Activated CD4-positive, alpha-beta T cell treated with anti-CD3 and anti-CD28 coated beads, Interleukin-2, amount 10 ng/mL, durations not matched to agents 7 days and 5 days (primary cell): ENCODE data around the gene TSPAN1. TPM values are rescaled to one million over a fixed set of nuclear protein-coding genes. Genes with fewer than 3 reads are reported as not detected.

ENCODE experiments used
- CTCF ChIA-PET: fragments of 350-600 bp; sonication (Branson Sonifier 250); formaldehyde crosslinking; loops from one replicate; lab custom pipeline; 2021; ENCODE audit warnings: antibody characterized with exemption; lab: Charles Lee
- POLR2A ChIA-PET: fragments of 350-600 bp; sonication (Branson Sonifier 250); formaldehyde crosslinking; loops from one replicate; lab custom pipeline; 2021; ENCODE audit warnings: antibody characterized with exemption; lab: Charles Lee
- DNase-seq: peaks from one replicate; pipeline ENCODE4 v3.0.0-alpha.2; 2020
- H3K27ac Mint-ChIP-seq: one replicate; pipeline ENCODE4 v1.8.0; 2021; ENCODE audit warnings: mild to moderate bottlenecking, moderate library complexity, mixed read lengths
- H3K27me3 Mint-ChIP-seq: one replicate; pipeline ENCODE4 v1.8.0; 2021; ENCODE audit warnings: mixed read lengths
- H3K36me3 Mint-ChIP-seq: one replicate; pipeline ENCODE4 v1.8.0; 2021; ENCODE audit warnings: low read depth, mixed read lengths
- H3K4me1 Mint-ChIP-seq: one replicate; pipeline ENCODE4 v1.8.0; 2021; ENCODE audit warnings: mixed read lengths
- H3K4me3 Mint-ChIP-seq: one replicate; pipeline ENCODE4 v1.8.0; 2021; ENCODE audit warnings: mild to moderate bottlenecking, moderate library complexity, mixed read lengths
- H3K9me3 Mint-ChIP-seq: one replicate; pipeline ENCODE4 v1.8.0; 2021; ENCODE audit warnings: mixed read lengths
- total RNA-seq, 2 experiments: library from RNA; stranded (reverse); gene quantifications; one replicate each; pipeline ENCODE4 v1.2.3, GENCODE V29; 2021

Gene TSPAN1
- total RNA-seq, 2 experiments from 2014 or later, result not detected

- Mint-ChIP-seq H3K36me3 (no peaks in the 10 kb centered on the region), H3K4me1 (peaks cover 9% of the 10 kb centered on the region), H3K27ac (no peak overlapping the region), H3K27me3 (peaks cover 41% of the 10 kb centered on the region), H3K9me3 (no peaks in the 10 kb centered on the region), H3K4me3 (no peak overlapping the region)
- POLR2A ChIA-PET, result no interaction called here
- no peak for DNase-seq
- CTCF ChIA-PET, result interaction anchor here (0.6 to 1.1 kb wide), 2 partner anchors 18 to 53 kb away, joined by 3 read pairs; no protein-coding TSS in a partner anchor
Measured at GRCh38 chr1:46137916-46138315, 37.0 kb upstream of the TSPAN1 start.

GRCh38 chr1:46148318-46148717, 26.6 kb upstream of the TSPAN1 start:
- H3K36me3 Mint-ChIP-seq, result no peaks in the 10 kb centered on the region
- H3K4me3 Mint-ChIP-seq, result no peak overlapping the region
- H3K27ac Mint-ChIP-seq, result no peak overlapping the region
- POLR2A ChIA-PET, result no interaction called here
- H3K9me3 Mint-ChIP-seq, result no peaks in the 10 kb centered on the region
- no peaks in the 10 kb centered on the region for H3K27me3 Mint-ChIP-seq
- DNase-seq, result no peak
- H3K4me1 Mint-ChIP-seq, result no peaks in the 10 kb centered on the region
- CTCF ChIA-PET, result interaction anchor here (0.6 to 1.4 kb wide), 4 partner anchors 9 to 93 kb away, joined by 3 to 7 read pairs (median 4); partner anchors contain the start of gene PIK3R3

DNA sequence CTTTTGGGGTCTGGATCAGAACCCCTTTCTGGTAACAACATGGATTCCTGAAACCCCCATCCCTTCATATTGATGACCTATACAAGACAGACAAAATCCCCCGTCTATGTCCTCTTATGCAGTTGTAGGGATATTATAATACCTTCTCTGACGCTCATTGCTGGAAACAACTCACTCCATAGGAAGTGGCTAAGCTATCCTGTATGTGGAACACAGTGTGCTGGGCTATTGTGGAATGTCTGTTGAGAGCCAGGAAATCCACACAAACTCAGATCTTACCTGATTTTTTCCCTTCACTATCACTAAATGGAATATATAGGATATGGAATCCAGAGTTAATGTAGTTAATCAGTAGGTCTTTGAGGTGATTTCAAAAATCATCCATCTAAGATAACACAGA, 24.8 kb upstream of the TSPAN1 start:
- H3K9me3 Mint-ChIP-seq, result no peaks in the 10 kb centered on the region

DNA sequence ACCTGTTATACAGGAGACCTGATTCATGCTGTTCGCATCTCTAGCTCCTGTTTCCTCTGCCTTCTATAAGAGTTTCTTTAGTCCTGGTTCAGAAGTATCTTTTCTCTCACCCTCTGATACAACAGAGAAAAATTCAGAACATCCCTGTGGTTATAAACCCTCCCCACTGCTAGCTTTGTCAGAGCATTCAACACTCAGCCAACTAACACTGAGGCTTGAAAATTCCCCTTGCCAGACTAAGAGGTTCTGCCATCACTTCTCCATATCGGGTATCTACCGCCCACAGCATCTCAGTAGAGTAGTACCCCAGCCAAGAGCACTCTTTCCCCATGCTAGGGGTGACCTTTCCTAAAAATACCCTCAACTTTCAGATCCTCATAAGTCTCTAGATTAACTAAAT, 22.9 kb upstream of the TSPAN1 start:
- H3K4me1 Mint-ChIP-seq, result no peaks in the 10 kb centered on the region
- ChIA-PET CTCF (interaction anchor here (1.2 kb wide), 1 partner anchor 8 kb away, joined by 4 read pairs; no protein-coding TSS in a partner anchor), POLR2A (no interaction called here)
- DNase-seq, result no peak
- H3K27ac Mint-ChIP-seq, result no peak overlapping the region
- H3K27me3 Mint-ChIP-seq, result no peaks in the 10 kb centered on the region
- no peaks in the 10 kb centered on the region for H3K36me3 Mint-ChIP-seq
- no peak overlapping the region for H3K4me3 Mint-ChIP-seq
- H3K9me3 Mint-ChIP-seq, result no peaks in the 10 kb centered on the region

More for the DNA sequence above, 24.8 kb upstream of the TSPAN1 start:
- CTCF ChIA-PET, result no interaction called here
- Mint-ChIP-seq H3K36me3 (no peaks in the 10 kb centered on the region), H3K27me3 (no peaks in the 10 kb centered on the region), H3K4me1 (no peaks in the 10 kb centered on the region), H3K4me3 (no peak overlapping the region), H3K27ac (no peak overlapping the region)
- POLR2A ChIA-PET, result no interaction called here
- DNase-seq, result no peak

DNA sequence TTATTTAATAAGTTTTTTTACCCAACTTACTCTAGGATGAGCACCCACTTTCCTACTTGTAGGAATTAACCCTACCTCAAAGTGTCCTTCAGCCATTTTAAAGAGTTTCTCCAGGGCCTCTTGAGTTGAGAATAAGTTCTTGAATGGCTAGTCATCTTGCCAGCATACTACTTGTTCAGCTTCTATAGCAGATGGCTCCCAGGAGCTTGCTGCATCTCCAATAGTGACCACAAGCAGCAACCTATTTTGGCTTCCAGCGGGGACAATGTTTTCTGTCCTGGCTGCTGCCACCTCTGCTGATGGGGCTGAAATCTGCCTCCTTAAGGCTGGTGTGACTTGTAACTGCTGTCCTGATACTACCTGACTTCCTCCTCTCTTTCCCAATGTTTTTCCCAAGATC, 21.7 kb upstream of the TSPAN1 start:
- H3K27ac Mint-ChIP-seq, result no peak overlapping the region
- H3K27me3 Mint-ChIP-seq, result no peaks in the 10 kb centered on the region
- POLR2A ChIA-PET, result no interaction called here

GRCh38 chr1:46153732-46154131, 21.2 kb upstream of the TSPAN1 start:
- Mint-ChIP-seq H3K9me3 (no peaks in the 10 kb centered on the region), H3K27me3 (no peaks in the 10 kb centered on the region), H3K36me3 (no peaks in the 10 kb centered on the region), H3K4me1 (no peaks in the 10 kb centered on the region), H3K4me3 (no peak overlapping the region), H3K27ac (no peak overlapping the region)
- ChIA-PET POLR2A (no interaction called here), CTCF (no interaction called here)
- DNase-seq, result no peak

More for the DNA sequence above, 21.7 kb upstream of the TSPAN1 start:
- CTCF ChIA-PET, result no interaction called here
- Mint-ChIP-seq H3K9me3 (no peaks in the 10 kb centered on the region), H3K4me1 (no peaks in the 10 kb centered on the region), H3K4me3 (no peak overlapping the region), H3K36me3 (no peaks in the 10 kb centered on the region)
- DNase-seq, result no peak

DNA sequence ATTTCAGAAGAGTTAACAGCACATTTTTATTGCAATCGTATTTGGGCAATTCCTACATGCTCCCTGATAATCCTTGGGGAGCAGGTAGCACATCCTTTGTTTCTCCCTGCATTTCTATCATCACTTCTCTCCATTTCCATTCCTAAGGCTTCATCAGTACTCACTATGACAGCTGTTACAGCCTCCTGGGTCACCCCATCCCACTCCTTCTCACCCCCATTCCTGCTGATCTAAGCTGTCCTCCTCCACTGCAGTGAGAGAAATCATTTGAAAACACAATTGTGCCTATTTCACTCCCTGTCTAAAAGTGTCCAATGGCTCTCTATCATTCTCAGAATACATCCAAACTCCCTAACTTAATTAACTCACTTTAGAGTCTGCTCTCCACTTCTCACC, 17.0 kb upstream of the TSPAN1 start:
- H3K27me3 Mint-ChIP-seq, result peaks cover 5% of the 10 kb centered on the region

DNA sequence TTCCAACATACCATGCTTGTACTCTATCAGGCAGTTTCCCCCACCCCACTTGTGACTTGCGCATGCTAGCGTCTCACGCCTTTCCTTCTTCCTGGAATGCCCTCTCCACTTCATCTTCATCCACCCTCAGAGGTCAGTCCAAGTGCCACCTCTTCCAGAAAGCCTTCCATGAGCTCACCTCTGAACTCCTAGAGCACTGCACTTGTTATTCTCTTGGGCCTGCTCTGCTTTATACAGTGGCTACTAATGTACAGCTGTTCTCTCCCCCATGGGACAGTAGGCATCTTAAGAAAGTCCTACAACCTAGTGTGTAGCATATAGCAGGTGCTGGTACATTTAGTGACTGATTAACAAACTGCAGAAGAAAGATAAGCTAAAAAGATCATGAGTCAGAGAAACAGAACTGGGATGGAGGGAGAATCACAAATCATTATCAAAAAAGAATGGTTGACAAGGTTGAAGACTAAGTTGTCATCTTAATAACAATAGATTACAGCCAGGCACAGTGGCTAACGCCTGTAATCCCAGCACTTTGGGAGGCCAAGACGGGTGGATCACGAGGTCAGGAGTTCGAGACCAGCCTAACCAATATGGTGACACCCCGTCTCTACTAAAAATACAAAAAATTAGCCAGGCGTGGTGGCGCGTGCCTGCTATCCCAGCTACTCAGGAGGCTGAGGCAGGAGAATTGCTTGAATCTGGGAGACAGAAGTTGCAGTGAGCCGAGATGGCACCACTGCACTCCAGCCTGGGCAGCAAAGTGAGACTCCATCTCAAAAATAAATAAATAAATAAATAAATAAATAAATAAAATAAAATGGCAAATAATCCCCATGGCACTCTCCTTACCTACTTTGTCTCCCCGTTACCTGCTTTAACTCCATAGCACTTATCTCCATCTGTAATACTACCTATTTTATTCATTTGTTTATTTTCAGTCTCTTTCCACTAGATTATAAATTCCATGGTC, 16.3 kb upstream of the TSPAN1 start:
- H3K27ac Mint-ChIP-seq, result no peak overlapping the region
- DNase-seq, result no peak
- ChIA-PET CTCF (interaction anchor here (1.3 to 1.6 kb wide), 2 partner anchors 7 to 15 kb away, joined by 3 to 4 read pairs; no protein-coding TSS in a partner anchor), POLR2A (no interaction called here)
- no peaks in the 10 kb centered on the region for H3K9me3 Mint-ChIP-seq
- H3K4me3 Mint-ChIP-seq, result no peak overlapping the region
- H3K27me3 Mint-ChIP-seq, result peaks cover 5% of the 10 kb centered on the region
- no peaks in the 10 kb centered on the region for H3K4me1 Mint-ChIP-seq
- H3K36me3 Mint-ChIP-seq, result no peaks in the 10 kb centered on the region

More for the DNA sequence above, 17.0 kb upstream of the TSPAN1 start:
- POLR2A ChIA-PET, result no interaction called here
- Mint-ChIP-seq H3K4me1 (no peaks in the 10 kb centered on the region), H3K4me3 (no peak overlapping the region), H3K27ac (no peak overlapping the region), H3K36me3 (no peaks in the 10 kb centered on the region), H3K9me3 (no peaks in the 10 kb centered on the region)
- CTCF ChIA-PET, result interaction anchor here (1.3 kb wide), 1 partner anchor 14 kb away, joined by 3 read pairs; no protein-coding TSS in a partner anchor
- no peak for DNase-seq

- DNase-seq, result no peak
- H3K27ac Mint-ChIP-seq, result no peak overlapping the region
- H3K36me3 Mint-ChIP-seq, result no peaks in the 10 kb centered on the region
- no peaks in the 10 kb centered on the region for H3K4me1 Mint-ChIP-seq
- POLR2A ChIA-PET, result no interaction called here
- CTCF ChIA-PET, result interaction anchor here (1.6 kb wide), 1 partner anchor 8 kb away, joined by 4 read pairs; no protein-coding TSS in a partner anchor
- H3K9me3 Mint-ChIP-seq, result no peaks in the 10 kb centered on the region
- no peak overlapping the region for H3K4me3 Mint-ChIP-seq
- H3K27me3 Mint-ChIP-seq, result peaks cover 5% of the 10 kb centered on the region
Measured at GRCh38 chr1:46159516-46159915, 15.4 kb upstream of the TSPAN1 start.

GRCh38 chr1:46160212-46160611, 14.7 kb upstream of the TSPAN1 start:
- Mint-ChIP-seq H3K4me3 (no peak overlapping the region), H3K9me3 (no peaks in the 10 kb centered on the region), H3K4me1 (no peaks in the 10 kb centered on the region), H3K27me3 (peaks cover 5% of the 10 kb centered on the region), H3K36me3 (no peaks in the 10 kb centered on the region), H3K27ac (no peak overlapping the region)
- POLR2A ChIA-PET, result no interaction called here
- CTCF ChIA-PET, result interaction anchor here (1.6 kb wide), 1 partner anchor 9 kb away, joined by 4 read pairs; no protein-coding TSS in a partner anchor
- DNase-seq, result no peak

DNA sequence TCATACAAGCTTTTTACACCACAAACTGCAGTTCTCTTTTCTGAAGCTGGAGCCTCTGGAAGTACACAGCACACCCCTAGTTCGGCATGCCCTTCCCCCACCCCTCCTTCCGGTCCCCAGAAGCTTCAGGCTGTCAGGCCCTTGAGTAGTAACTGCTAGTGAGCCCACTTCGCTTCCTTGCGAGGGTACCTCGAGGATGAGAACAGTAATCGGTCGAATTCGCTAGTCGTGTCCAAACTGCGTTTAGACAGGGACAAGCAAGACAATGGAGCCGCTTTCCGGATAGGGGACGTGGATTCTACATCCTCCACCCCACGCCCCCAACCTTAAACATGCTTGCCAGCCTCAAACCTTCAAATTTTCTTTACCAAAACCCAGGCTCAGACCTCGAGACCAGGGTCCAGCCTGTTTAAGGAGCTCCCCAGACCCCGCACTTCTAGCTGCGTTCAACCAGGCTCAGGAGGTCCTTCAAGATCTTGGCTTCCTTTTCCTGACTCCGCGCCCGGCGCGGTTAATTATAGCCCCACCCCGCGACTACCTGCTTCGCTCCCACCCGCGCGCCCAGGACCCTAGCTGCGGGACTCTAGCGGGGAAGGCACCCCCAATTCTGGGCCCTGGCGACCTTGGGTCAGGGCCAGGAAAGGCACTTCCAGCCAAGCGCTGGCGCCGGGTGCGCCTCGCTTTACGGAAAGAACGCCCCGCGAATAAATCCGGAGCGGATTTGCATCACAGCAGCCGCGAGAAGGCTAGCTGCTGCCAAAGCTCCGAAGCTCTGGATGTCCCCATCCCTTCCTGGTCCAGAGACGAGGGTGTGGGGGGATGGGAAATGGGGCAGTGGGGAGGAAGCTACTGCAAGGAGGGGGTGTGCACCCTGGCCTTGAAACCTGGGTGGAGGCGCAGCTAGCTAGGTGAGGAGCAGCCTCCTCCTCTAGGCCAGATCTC, 8.1 kb upstream of the TSPAN1 start:
- Mint-ChIP-seq H3K27me3 (peaks cover 12% of the 10 kb centered on the region), H3K4me1 (peaks cover 19% of the 10 kb centered on the region), H3K9me3 (no peaks in the 10 kb centered on the region), H3K27ac (peak overlapping the region; percentile 94), H3K36me3 (no peaks in the 10 kb centered on the region), H3K4me3 (peak overlapping the region; percentile 76)
- peak; percentile 56 for DNase-seq
- CTCF ChIA-PET, result interaction anchor here (0.7 to 1.4 kb wide), 5 partner anchors 9 to 132 kb away, joined by 3 to 5 read pairs (median 3); partner anchors contain the start of gene P3R3URF
- POLR2A ChIA-PET, result no interaction called here

DNA sequence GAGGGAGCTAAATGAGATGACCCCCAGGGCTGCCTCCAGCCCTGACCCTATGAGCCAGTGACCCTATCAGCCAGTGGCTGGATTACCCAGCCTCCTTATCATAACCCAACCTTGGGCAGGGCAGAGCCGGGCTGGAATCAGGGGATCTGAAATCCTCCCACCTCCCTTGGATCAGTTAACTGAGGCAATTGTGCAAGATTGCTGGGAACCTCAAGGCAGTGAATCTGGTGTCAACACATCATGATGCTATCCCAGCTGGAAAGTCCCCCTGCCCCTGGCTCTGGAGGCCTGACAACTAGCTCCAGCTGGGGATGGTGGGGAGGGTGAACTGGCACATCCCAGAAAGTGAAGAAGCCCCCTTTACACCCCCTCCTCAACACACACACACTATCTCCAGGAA, 6.4 kb upstream of the TSPAN1 start:
- Mint-ChIP-seq H3K4me3 (no peak overlapping the region), H3K9me3 (no peaks in the 10 kb centered on the region), H3K27me3 (peaks cover 12% of the 10 kb centered on the region), H3K36me3 (no peaks in the 10 kb centered on the region), H3K27ac (no peak overlapping the region), H3K4me1 (peaks cover 19% of the 10 kb centered on the region)
- ChIA-PET CTCF (interaction anchor here (0.7 to 0.8 kb wide), 2 partner anchors 36 to 135 kb away, joined by 3 to 4 read pairs; partner anchors contain the start of gene PIK3R3), POLR2A (interaction anchor here (0.7 kb wide), 1 partner anchor 105 kb away, joined by 3 read pairs; no protein-coding TSS in a partner anchor)
- DNase-seq, result no peak
